ENCODE measurements around the gene EIF2S2.

EIF2S2 gene

GRCh38 chr20:34041226-34041625 lies 70.8 kb downstream of the EIF2S2 start:
- H3K4me3 ChIP-seq (IDR thresholded peaks at IDR 0.05; ENCODE audit: insufficient read depth, low read depth, low read length), result no peak overlapping the region
- H4K20me1 ChIP-seq (ENCODE audit: insufficient read depth), result peaks cover 50% of the 10 kb centered on the region
- no peak overlapping the region; the same call in 1 of the 2 replicates for H3K27ac ChIP-seq
- no peak for TF ChIP-seq CTCF (conservative IDR thresholded peaks at IDR 0.05; ENCODE audit: low read depth, low read length)
- H2AFZ ChIP-seq (ENCODE audit: low read depth), result no peak overlapping the region
- no peaks in the 10 kb centered on the region for H3K36me3 ChIP-seq (ENCODE audit: insufficient read depth)
- H3K79me2 ChIP-seq (ENCODE audit: insufficient read depth, low read depth), result peaks cover 100% of the 10 kb centered on the region
- H3K4me1 ChIP-seq (ENCODE audit: low read depth, poor library complexity, severe bottlenecking), result peaks cover 96% of the 10 kb centered on the region
- no peaks in the 10 kb centered on the region for H3K27me3 ChIP-seq (ENCODE audit: insufficient read depth, low read depth)
- H3K9ac ChIP-seq, result no peak overlapping the region
- H3K4me2 ChIP-seq, result no peak overlapping the region

- H4K20me1 ChIP-seq (ENCODE audit: insufficient read depth), result peaks cover 50% of the 10 kb centered on the region
- peaks cover 100% of the 10 kb centered on the region for H3K79me2 ChIP-seq (ENCODE audit: insufficient read depth, low read depth)
- H3K4me1 ChIP-seq (ENCODE audit: low read depth, poor library complexity, severe bottlenecking), result peaks cover 96% of the 10 kb centered on the region
- H3K4me3 ChIP-seq (IDR thresholded peaks at IDR 0.05; ENCODE audit: insufficient read depth, low read depth, low read length), result no peak overlapping the region
- H3K4me2 ChIP-seq, result no peak overlapping the region
- no peaks in the 10 kb centered on the region for H3K27me3 ChIP-seq (ENCODE audit: insufficient read depth, low read depth)
- no peaks in the 10 kb centered on the region for H3K36me3 ChIP-seq (ENCODE audit: insufficient read depth)
- H3K27ac ChIP-seq, result no peak overlapping the region; the same call in 1 of the 2 replicates
- no peak overlapping the region for H3K9ac ChIP-seq
- no peak overlapping the region for H2AFZ ChIP-seq (ENCODE audit: low read depth)
- TF ChIP-seq CTCF (conservative IDR thresholded peaks at IDR 0.05; ENCODE audit: low read depth, low read length), result no peak
Measured at GRCh38 chr20:34040300-34040995, 71.6 kb downstream of the EIF2S2 start.

Data from KMS-11 (cell line).